CD14-positive monocyte (primary cell): Measurements from ENCODE around the gene DSTN. TPM values are rescaled to one million over a fixed set of nuclear protein-coding genes. Genes with fewer than 3 reads are reported as not detected.

Experiments
- DNase-seq, 3 donors: peaks; one replicate each; pipeline ENCODE4 v3.0.0-alpha.2; 2011 to 2022
- H2AFZ ChIP-seq: 2 replicates; pipeline ENCODE4 v1.6.0; 2012; ENCODE audit warnings: mild to moderate bottlenecking, low read depth, low read length, inconsistent platforms; ENCODE audit not compliant: insufficient read depth, poor library complexity, severe bottlenecking
- H3K27ac ChIP-seq, 2 donors: 1 replicate in 1 of 2; 2 replicates in 1 of 2; pipeline ENCODE4 v1.5.1; 2012 to 2013; ENCODE audit warnings: low read length in 2 of 2, control low read depth in 1 of 2, inconsistent platforms in 1 of 2, low read depth in 1 of 2, mild to moderate bottlenecking in 1 of 2
- H3K27me3 ChIP-seq, 2 donors: one replicate each; pipeline versions ENCODE4 v1.6.0 to v1.6.1; 2011 to 2013; ENCODE audit warnings: low read length in 2 of 2; ENCODE audit not compliant: control insufficient read depth in 2 of 2, insufficient read depth in 2 of 2
- H3K36me3 ChIP-seq, 2 donors: replicated peaks in 1 of 2; 1 replicate in 1 of 2; 2 replicates in 1 of 2; pipeline versions ENCODE4 v1.5.1 to v1.6.1; 2012 to 2013; ENCODE audit warnings: low read length in 2 of 2, control low read depth in 1 of 2, inconsistent platforms in 1 of 2, mild to moderate bottlenecking in 1 of 2; ENCODE audit not compliant: insufficient read depth in 2 of 2, control insufficient read depth in 1 of 2
- H3K4me1 ChIP-seq, 2 donors: 1 replicate in 1 of 2; 2 replicates in 1 of 2; pipeline versions ENCODE4 v1.5.1 to v1.6.1; 2012 to 2013; ENCODE audit warnings: low read length in 2 of 2, control low read depth in 1 of 2, inconsistent platforms in 1 of 2, mild to moderate bottlenecking in 1 of 2, moderate library complexity in 1 of 2; ENCODE audit not compliant: insufficient read depth in 2 of 2, control insufficient read depth in 1 of 2
- H3K4me2 ChIP-seq: replicated peaks from 2 replicates; pipeline ENCODE3; 2012; ENCODE audit warnings: low read length, moderate library complexity, mild to moderate bottlenecking; ENCODE audit not compliant: poor library complexity, severe bottlenecking; ENCODE audit errors: extremely low read depth
- H3K4me3 ChIP-seq, 3 experiments: fragments of 200-600 bp in 1 of 3; sonication (generic) in 1 of 3; replicated peaks in 1 of 3; 1 replicate in 2 of 3; 2 replicates in 1 of 3; pipeline ENCODE4 v1.5.1; 2011 to 2013; ENCODE audit warnings: low read length in 3 of 3, mild to moderate bottlenecking in 3 of 3, control low read depth in 2 of 3, low read depth in 2 of 3, inconsistent platforms in 1 of 3, moderate library complexity in 1 of 3
- H3K79me2 ChIP-seq: 2 replicates; pipeline ENCODE4 v1.6.0; 2012; ENCODE audit warnings: mild to moderate bottlenecking, control low read depth, inconsistent platforms, low read length, moderate library complexity; ENCODE audit not compliant: insufficient read depth
- H3K9ac ChIP-seq: 2 replicates; pipeline ENCODE4 v1.6.0; 2017; ENCODE audit warnings: low read length, mild to moderate bottlenecking; ENCODE audit not compliant: insufficient read depth, poor library complexity, severe bottlenecking
- H3K9me3 ChIP-seq, 2 donors: replicated peaks in 1 of 2; 1 replicate in 1 of 2; 2 replicates in 1 of 2; pipeline versions ENCODE4 v1.5.1 to v1.6.1; 2012 to 2013; ENCODE audit warnings: low read length in 2 of 2, control low read depth in 1 of 2; ENCODE audit not compliant: control insufficient read depth in 1 of 2, insufficient read depth in 1 of 2
- H4K20me1 ChIP-seq: 2 replicates; pipeline ENCODE4 v1.6.0; 2012; ENCODE audit warnings: mild to moderate bottlenecking, low read length, control low read depth, moderate library complexity; ENCODE audit not compliant: insufficient read depth
- H3K27ac Mint-ChIP-seq, 7 donors: one replicate each; pipeline ENCODE4 v1.8.0; 2020; ENCODE audit warnings: mild to moderate bottlenecking in 7 of 7, mixed read lengths in 7 of 7, moderate library complexity in 6 of 7, inconsistent platforms in 2 of 7
- H3K27me3 Mint-ChIP-seq, 3 donors: one replicate each; pipeline ENCODE4 v1.8.0; 2021 to 2022; ENCODE audit warnings: low read depth in 3 of 3, mild to moderate bottlenecking in 3 of 3, mixed read lengths in 3 of 3, moderate library complexity in 3 of 3, inconsistent platforms in 1 of 3
- H3K36me3 Mint-ChIP-seq, 2 donors: one replicate each; pipeline ENCODE4 v1.8.0; 2020; ENCODE audit warnings: mixed read lengths in 2 of 2, inconsistent platforms in 1 of 2, mild to moderate bottlenecking in 1 of 2
- H3K4me1 Mint-ChIP-seq: one replicate; pipeline ENCODE4 v1.8.0; 2020; ENCODE audit warnings: mild to moderate bottlenecking, mixed read lengths
- H3K4me3 Mint-ChIP-seq, 2 donors: one replicate each; pipeline ENCODE4 v1.8.0; 2020; ENCODE audit warnings: mild to moderate bottlenecking in 2 of 2, mixed read lengths in 2 of 2, moderate library complexity in 1 of 2
- H3K9me3 Mint-ChIP-seq, 7 donors: one replicate each; pipeline ENCODE4 v1.8.0; 2020 to 2022; ENCODE audit warnings: mixed read lengths in 7 of 7, mild to moderate bottlenecking in 6 of 7, moderate library complexity in 6 of 7, inconsistent platforms in 2 of 7
- WGBS: methylation state at CpG from one replicate; pipeline ENCODE4 v1.1.5; 2013; ENCODE audit warnings: missing lambda C conversion rate; ENCODE audit not compliant: insufficient coverage; 5-methylcytosine and 5-hydroxymethylcytosine counted together
- intact Hi-C, 2 donors: fragments of 100-400 bp; cut with micrococcal nuclease; formaldehyde crosslinking; loops; one replicate each; pipeline versions ENCODE4 v1.15.0 to v1.15.1; 2023
- polyA plus RNA-seq, 3 donors: library from polyadenylated mRNA; depleted of rRNA in 1 of 3; unstranded in 2 of 3; stranded (reverse) in 1 of 3; fragments of 300-500 nt in 2 of 3; fragments of >200 nt in 1 of 3; fragmentation: Illumina TruSeq in 2 of 3; gene quantifications; 1 replicate in 2 of 3; 2 replicates in 1 of 3; pipeline ENCODE4 v1.2.3, GENCODE V29; 2012 to 2021
- TF ChIP-seq, protein P1 (sequence below): fragments of 200-600 bp; IDR thresholded peaks from one replicate; pipeline ENCODE4 v1.8.0; 2022; ENCODE audit warnings: antibody characterized with exemption, mild to moderate bottlenecking

DSTN gene
- polyA plus RNA-seq, 3 donors = 15.6 to 63.8 (median 58.4) TPM

DNA sequence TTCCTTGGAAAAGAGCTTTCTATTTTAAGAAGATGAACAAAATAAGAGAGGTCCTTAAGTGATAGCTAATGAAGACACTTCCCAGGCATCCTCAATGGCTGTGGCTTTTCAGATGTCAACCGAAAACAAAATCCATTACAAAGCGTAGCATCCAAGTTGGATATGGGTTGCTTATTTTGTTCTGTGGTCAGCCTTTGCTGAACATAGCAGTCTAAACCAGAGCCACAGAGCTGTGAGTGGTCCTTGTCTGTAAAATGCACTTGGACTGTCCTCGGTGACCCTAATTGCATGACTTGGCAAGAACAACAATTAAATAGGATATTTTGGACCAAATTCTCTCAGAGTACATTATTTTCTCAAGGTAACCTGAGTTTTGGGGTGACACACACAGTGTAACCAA, 28.3 kb upstream of the DSTN start:
- Histone ChIP-seq H3K4me3 (no peak overlapping the region), H3K9ac (no peak overlapping the region), H3K27ac (no peak overlapping the region), H3K9me3 (no peaks in the 10 kb centered on the region), H3K36me3 (no peaks in the 10 kb centered on the region), H3K4me1 (no peaks in the 10 kb centered on the region), H2AFZ (no peak overlapping the region), H3K4me2 (no peak overlapping the region), H3K27me3 (no peaks in the 10 kb centered on the region), H4K20me1 (no peaks in the 10 kb centered on the region), H3K79me2 (no peaks in the 10 kb centered on the region)
- intact Hi-C loops = no loop called here
- H3K27ac Mint-ChIP-seq = no peak overlapping the region
- H3K36me3 Mint-ChIP-seq = no peaks in the 10 kb centered on the region
- H3K9me3 Mint-ChIP-seq = no peaks in the 10 kb centered on the region
- H3K27me3 Mint-ChIP-seq = peaks cover 6 to 12% (median 6%) of the 10 kb centered on the region in 3 donors
- H3K4me1 Mint-ChIP-seq = peaks cover 2% of the 10 kb centered on the region
- 100% methylated on average over 1 of the region's 3 CpGs for WGBS
- TF ChIP-seq, protein P1, sequence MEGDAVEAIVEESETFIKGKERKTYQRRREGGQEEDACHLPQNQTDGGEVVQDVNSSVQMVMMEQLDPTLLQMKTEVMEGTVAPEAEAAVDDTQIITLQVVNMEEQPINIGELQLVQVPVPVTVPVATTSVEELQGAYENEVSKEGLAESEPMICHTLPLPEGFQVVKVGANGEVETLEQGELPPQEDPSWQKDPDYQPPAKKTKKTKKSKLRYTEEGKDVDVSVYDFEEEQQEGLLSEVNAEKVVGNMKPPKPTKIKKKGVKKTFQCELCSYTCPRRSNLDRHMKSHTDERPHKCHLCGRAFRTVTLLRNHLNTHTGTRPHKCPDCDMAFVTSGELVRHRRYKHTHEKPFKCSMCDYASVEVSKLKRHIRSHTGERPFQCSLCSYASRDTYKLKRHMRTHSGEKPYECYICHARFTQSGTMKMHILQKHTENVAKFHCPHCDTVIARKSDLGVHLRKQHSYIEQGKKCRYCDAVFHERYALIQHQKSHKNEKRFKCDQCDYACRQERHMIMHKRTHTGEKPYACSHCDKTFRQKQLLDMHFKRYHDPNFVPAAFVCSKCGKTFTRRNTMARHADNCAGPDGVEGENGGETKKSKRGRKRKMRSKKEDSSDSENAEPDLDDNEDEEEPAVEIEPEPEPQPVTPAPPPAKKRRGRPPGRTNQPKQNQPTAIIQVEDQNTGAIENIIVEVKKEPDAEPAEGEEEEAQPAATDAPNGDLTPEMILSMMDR = no peak
- DNase-seq = no peak
- H3K4me3 Mint-ChIP-seq = no peak overlapping the region

DNA sequence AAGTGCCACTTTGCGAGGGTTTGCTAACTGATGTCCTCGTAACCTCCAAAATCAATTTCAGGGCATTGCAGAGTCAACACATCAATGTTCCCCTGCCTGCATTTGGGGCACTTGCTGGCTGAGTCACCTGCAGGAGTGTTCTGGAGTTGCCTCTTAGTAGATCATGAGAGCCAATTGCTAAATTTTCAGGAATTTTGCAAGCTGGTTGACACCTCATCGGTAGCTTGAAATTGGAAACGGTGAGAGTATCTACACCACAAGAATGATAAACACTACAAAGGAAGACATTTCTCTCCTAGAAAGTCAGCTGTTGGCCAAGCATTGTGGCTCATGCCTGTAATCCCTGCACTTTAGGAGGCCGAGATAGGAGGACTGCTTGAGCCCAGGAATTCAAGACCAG, 27.9 kb upstream of the DSTN start:
- no peak overlapping the region for H2AFZ ChIP-seq
- no peaks in the 10 kb centered on the region for H3K79me2 ChIP-seq
- H3K4me1 ChIP-seq = no peaks in the 10 kb centered on the region
- H3K27me3 ChIP-seq = no peaks in the 10 kb centered on the region
- no peak overlapping the region for H3K9ac ChIP-seq
- WGBS = 100% methylated on average over 2 of the region's 5 CpGs
- TF ChIP-seq, protein P1 = no peak
- H3K4me1 Mint-ChIP-seq = peaks cover 2% of the 10 kb centered on the region
- peaks cover 6 to 12% (median 6%) of the 10 kb centered on the region in 3 donors for H3K27me3 Mint-ChIP-seq
- no peak overlapping the region for H3K27ac ChIP-seq
- peak overlapping the region in 1 of 7 donors; percentile 54 for H3K27ac Mint-ChIP-seq
- no peak overlapping the region for H3K4me3 ChIP-seq
- DNase-seq = no peak
- H3K9me3 Mint-ChIP-seq = no peaks in the 10 kb centered on the region
- H3K9me3 ChIP-seq = no peaks in the 10 kb centered on the region
- intact Hi-C loops = no loop called here
- H3K4me3 Mint-ChIP-seq = no peak overlapping the region
- H3K36me3 Mint-ChIP-seq = no peaks in the 10 kb centered on the region
- no peaks in the 10 kb centered on the region for H3K36me3 ChIP-seq
- no peaks in the 10 kb centered on the region for H4K20me1 ChIP-seq
- no peak overlapping the region for H3K4me2 ChIP-seq
